CD4-positive, alpha-beta T cell (primary cell): Measurements from ENCODE around the gene ARID2. TPM values are rescaled to one million over a fixed set of nuclear protein-coding genes. Genes with fewer than 3 reads are reported as not detected.

Experiments
- ATAC-seq: fragments of 200-7000 bp; cut with Tn5 transposase; one replicate; pipeline ENCODE4 v1.10.0; 2022; ENCODE audit warnings: mild to moderate bottlenecking; ENCODE audit not compliant: poor library complexity
- CTCF ChIA-PET: fragments of 350-600 bp; sonication (Branson Sonifier 250); formaldehyde crosslinking; loops from one replicate; lab custom pipeline; 2021; ENCODE audit warnings: antibody characterized with exemption, inconsistent platforms; lab: Charles Lee
- POLR2A ChIA-PET: fragments of 350-600 bp; sonication (Branson Sonifier 250); formaldehyde crosslinking; loops from one replicate; lab custom pipeline; 2021; ENCODE audit warnings: antibody characterized with exemption, inconsistent platforms; lab: Charles Lee
- DNase-seq, 14 experiments: peaks; one replicate each; pipeline ENCODE4 v3.0.0-alpha.2; 2013 to 2020; ENCODE audit warnings: mixed read lengths in 2 of 14
- H3K27ac ChIP-seq, 2 donors: one replicate each; pipeline versions ENCODE4 v1.5.1 to v1.7.0; 2013; ENCODE audit warnings: low read length in 2 of 2, low read depth in 1 of 2, mild to moderate bottlenecking in 1 of 2
- H3K27me3 ChIP-seq, 2 experiments: 1 replicate in 1 of 2; 2 replicates in 1 of 2; pipeline versions ENCODE4 v1.6.1 to v1.7.0; 2013; ENCODE audit warnings: low read length in 2 of 2, control low read depth in 1 of 2, mild to moderate bottlenecking in 1 of 2, moderate library complexity in 1 of 2; ENCODE audit not compliant: insufficient read depth in 2 of 2, control insufficient read depth in 1 of 2
- H3K36me3 ChIP-seq: one replicate; pipeline ENCODE4 v1.6.1; 2013; ENCODE audit warnings: low read length, control low read depth; ENCODE audit not compliant: insufficient read depth
- H3K4me1 ChIP-seq: one replicate; pipeline ENCODE4 v1.6.1; 2013; ENCODE audit warnings: low read length, control low read depth; ENCODE audit not compliant: insufficient read depth
- H3K4me3 ChIP-seq: one replicate; pipeline ENCODE4 v1.5.1; 2013; ENCODE audit warnings: mild to moderate bottlenecking, low read length, moderate library complexity
- H3K9me3 ChIP-seq, 2 experiments: 1 replicate in 1 of 2; 2 replicates in 1 of 2; pipeline versions ENCODE4 v1.6.1 to v1.7.0; 2013; ENCODE audit warnings: low read length in 2 of 2, mild to moderate bottlenecking in 2 of 2, control low read depth in 1 of 2, moderate library complexity in 1 of 2; ENCODE audit not compliant: control insufficient read depth in 1 of 2, insufficient read depth in 1 of 2
- H3K27ac Mint-ChIP-seq: one replicate; pipeline ENCODE4 v1.8.0; 2020; ENCODE audit warnings: mixed read lengths
- H3K27me3 Mint-ChIP-seq: one replicate; pipeline ENCODE4 v1.8.0; 2021; ENCODE audit warnings: mixed read lengths
- H3K36me3 Mint-ChIP-seq: one replicate; pipeline ENCODE4 v1.8.0; 2021; ENCODE audit warnings: low read depth, mixed read lengths
- H3K4me1 Mint-ChIP-seq: one replicate; pipeline ENCODE4 v1.8.0; 2021; ENCODE audit warnings: low read depth, mixed read lengths
- H3K4me3 Mint-ChIP-seq: one replicate; pipeline ENCODE4 v1.8.0; 2020; ENCODE audit warnings: mild to moderate bottlenecking, mixed read lengths
- H3K9me3 Mint-ChIP-seq: one replicate; pipeline ENCODE4 v1.8.0; 2020; ENCODE audit warnings: mixed read lengths
- CTCF ChIP-seq: fragments of 200-600 bp; IDR thresholded peaks from one replicate; pipeline ENCODE4 v1.8.0; 2022; ENCODE audit warnings: antibody characterized with exemption, mild to moderate bottlenecking
- intact Hi-C, 2 experiments: fragments of 100-400 bp; cut with DNase I in 1 of 2; cut with micrococcal nuclease in 1 of 2; formaldehyde crosslinking; loops; one replicate each; pipeline versions ENCODE4 v1.15.1 to v1.9.0; 2023 to 2025; cut with DNase I, micrococcal nuclease
- total RNA-seq, 174 experiments: library from RNA in 2 of 174; stranded (reverse) in 2 of 174; gene quantifications; one replicate each; pipeline ENCODE4 v1.2.3 and lab custom pipeline; 2021 to 2026

Gene ARID2
- total RNA-seq, 2 experiments from 2014 or later = 49.0 to 51.3 TPM

DNA sequence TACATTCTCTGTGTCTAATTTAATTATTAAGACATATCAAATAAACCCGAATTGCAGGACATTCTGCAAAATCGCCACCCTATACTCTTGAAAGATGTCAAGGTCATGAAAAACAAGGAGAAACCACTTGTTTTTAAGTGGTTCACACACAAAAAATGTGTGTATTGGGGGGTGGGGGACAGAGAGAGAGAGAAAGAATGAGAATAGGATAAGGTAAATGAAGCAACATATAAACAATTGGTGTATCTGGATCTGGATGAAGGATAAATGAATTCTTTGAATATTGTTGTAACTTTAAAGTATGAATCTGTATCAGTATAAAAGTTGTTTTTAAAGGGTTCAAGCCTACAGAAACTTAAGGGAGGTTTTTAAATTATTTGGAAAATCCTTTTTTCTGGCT is 72.1 kb downstream of the ARID2 start:
- Mint-ChIP-seq H3K36me3 (peaks cover 20% of the 10 kb centered on the region), H3K27me3 (no peaks in the 10 kb centered on the region), H3K9me3 (no peaks in the 10 kb centered on the region), H3K27ac (no peak overlapping the region), H3K4me1 (peaks cover 54% of the 10 kb centered on the region), H3K4me3 (no peak overlapping the region)
- Histone ChIP-seq H3K27me3 (no peaks in the 10 kb centered on the region), H3K4me1 (no peaks in the 10 kb centered on the region), H3K36me3 (no peaks in the 10 kb centered on the region), H3K9me3 (no peaks in the 10 kb centered on the region), H3K27ac (no peak overlapping the region), H3K4me3 (no peak overlapping the region)
- CTCF ChIA-PET = no interaction called here
- DNase-seq (no peak), ATAC-seq (no peak)
- POLR2A ChIA-PET = no interaction called here
- intact Hi-C loops = no loop called here
- TF ChIP-seq CTCF = no peak

- no peak overlapping the region for H3K4me3 Mint-ChIP-seq
- CTCF ChIA-PET = no interaction called here
- TF ChIP-seq CTCF = no peak
Measured at GRCh38 chr12:45803111-45803510, 73.6 kb downstream of the ARID2 start.

DNA sequence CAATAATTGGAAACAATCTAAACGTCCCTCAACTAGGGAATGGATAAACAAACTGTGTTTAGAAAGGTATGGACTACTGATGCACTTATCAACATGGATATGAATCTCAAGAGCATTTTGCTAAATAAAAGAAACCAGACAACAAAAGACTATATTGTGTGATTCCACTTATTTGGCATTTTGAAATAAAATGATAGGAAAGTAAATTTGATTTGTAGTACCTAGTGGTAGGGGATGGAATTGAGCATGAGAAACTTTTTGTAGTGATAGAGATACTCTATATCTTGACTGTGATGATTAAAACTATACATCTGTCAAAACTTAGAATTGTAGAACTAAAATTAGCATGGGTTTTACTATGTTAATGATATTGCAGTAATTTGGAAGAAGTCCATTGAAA is 87.1 kb downstream of the ARID2 start:
- Histone ChIP-seq H3K27me3 (no peaks in the 10 kb centered on the region), H3K36me3 (peaks cover 8% of the 10 kb centered on the region), H3K4me1 (no peaks in the 10 kb centered on the region), H3K27ac (no peak overlapping the region), H3K4me3 (no peak overlapping the region), H3K9me3 (no peaks in the 10 kb centered on the region)
- DNase-seq (no peak), ATAC-seq (no peak)
- no peak for TF ChIP-seq CTCF
- intact Hi-C loops = no loop called here
- ChIA-PET CTCF (no interaction called here), POLR2A (no interaction called here)
- no peak overlapping the region for H3K4me3 Mint-ChIP-seq
- H3K4me1 Mint-ChIP-seq = peaks cover 10% of the 10 kb centered on the region
- H3K27ac Mint-ChIP-seq = no peak overlapping the region
- no peaks in the 10 kb centered on the region for H3K27me3 Mint-ChIP-seq
- peaks cover 78% of the 10 kb centered on the region for H3K36me3 Mint-ChIP-seq
- H3K9me3 Mint-ChIP-seq = no peaks in the 10 kb centered on the region

More at GRCh38 chr12:45803111-45803510, 73.6 kb downstream of the ARID2 start:
- H3K9me3 ChIP-seq = no peaks in the 10 kb centered on the region
- H3K27me3 ChIP-seq = no peaks in the 10 kb centered on the region
- intact Hi-C loops = no loop called here
- Mint-ChIP-seq H3K36me3 (peaks cover 20% of the 10 kb centered on the region), H3K27me3 (no peaks in the 10 kb centered on the region), H3K9me3 (no peaks in the 10 kb centered on the region), H3K4me1 (peaks cover 65% of the 10 kb centered on the region), H3K27ac (peak overlapping the region; percentile 6)
- no peaks in the 10 kb centered on the region for H3K36me3 ChIP-seq
- ATAC-seq (no peak), DNase-seq (no peak)
- no peak overlapping the region for H3K4me3 ChIP-seq
- H3K27ac ChIP-seq = no peak overlapping the region
- POLR2A ChIA-PET = no interaction called here
- H3K4me1 ChIP-seq = no peaks in the 10 kb centered on the region
